Stimulated activated CD4-positive, alpha-beta T cell treated with anti-CD3 and anti-CD28 coated beads, TNF-alpha, amount 100 ng/mL, for 1 hour (primary cell): Measurements from ENCODE around the gene USF3.
"Not testable (repeated sequence)": the region's sequence is repeated elsewhere in the genome, so short reads cannot be mapped to it uniquely, and the experiment has no call there.

Source experiments
- DNase-seq, 3 donors: peaks; one replicate each; pipeline ENCODE4 v3.0.0-alpha.2; 2020; ENCODE audit warnings: low read depth in 3 of 3, low spot score in 1 of 3

USF3 gene

DNA sequence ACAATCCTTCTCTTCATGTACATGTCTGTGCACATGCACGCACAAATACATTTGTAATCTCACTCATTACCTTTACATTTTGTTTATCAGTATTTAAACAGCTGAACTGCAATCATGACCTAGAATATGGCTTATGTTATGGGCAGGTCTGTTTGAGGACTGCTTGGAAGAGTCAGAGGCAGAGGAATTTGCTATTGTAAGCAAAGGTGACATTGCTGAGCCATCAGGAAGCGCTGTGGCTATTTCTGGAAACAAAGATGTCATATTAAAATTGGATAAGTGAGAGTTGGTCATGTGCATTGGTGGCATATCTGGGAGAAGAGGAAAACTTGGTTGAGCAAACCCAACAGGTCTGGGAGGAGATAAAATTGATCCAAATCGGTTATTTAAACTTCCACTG is 41.6 kb downstream of the USF3 start:
- no peak for DNase-seq

DNA sequence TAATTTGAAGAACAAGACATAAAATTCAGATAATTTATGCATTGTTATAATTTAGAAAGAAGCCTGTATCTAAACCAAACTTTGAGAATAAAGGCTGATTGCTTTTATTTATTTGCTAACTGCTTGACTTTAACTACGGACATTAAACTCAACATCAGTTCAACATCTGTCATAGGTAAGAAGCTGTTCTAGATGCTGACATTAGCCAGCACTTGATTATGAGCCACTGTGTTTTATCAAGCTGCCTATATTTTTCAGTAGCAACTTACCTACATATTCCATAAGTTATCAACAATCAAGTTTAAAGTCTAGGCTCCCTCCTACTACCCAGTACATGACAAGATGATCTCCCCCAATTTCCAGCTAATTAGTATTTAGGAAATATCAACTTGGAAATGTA is 42.1 kb downstream of the USF3 start:
- DNase-seq, result no peak

DNA sequence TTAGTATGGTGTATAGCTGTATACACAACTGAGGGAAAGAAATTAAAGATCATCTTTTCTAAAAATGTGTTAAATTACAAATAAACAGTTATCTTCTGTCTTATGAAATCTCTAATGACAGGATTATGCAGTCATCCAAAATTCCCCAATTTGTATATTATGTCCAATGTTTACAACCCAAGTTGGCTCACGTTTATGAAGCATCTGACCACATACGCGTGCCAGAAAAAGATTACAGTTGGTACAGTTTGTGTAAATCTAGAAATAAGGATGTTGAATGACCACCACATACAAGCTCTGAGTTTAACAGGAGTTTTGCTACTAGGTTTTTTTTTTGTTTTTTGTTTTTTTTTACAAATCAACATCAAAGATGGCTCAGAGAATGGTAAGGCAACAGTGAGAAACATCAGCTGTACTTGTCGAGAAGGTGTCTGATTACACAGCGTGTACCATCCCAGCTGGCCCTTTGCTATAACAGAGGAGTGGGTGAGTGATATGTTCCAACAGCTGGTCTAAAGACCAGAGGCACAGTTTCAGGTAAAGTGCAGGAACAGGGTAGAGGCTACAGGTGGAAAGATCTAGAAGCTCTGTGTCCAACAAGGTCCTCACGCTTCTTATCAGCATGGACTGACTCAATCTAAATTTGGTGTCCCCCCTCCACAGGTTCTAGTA is 47.1 kb downstream of the USF3 start:
- no peak for DNase-seq

DNA sequence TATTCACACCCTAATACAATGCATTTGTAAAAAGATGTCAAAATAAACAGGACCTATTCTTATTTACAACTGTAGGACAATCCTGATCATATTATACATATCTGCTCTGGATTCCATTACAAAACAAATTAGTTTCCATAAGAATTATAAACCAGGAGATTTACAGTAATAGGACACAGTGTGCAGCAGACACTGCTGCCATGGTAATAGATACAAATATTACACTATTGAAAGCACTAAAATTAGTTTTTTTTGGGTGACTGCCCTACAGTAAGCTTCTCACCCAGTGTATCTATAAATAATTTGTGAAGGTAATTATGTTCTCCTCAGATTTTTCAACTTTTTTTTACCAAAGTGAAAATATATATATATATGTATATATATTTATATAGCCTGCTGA is 47.9 kb downstream of the USF3 start:
- DNase-seq, result no peak

DNA sequence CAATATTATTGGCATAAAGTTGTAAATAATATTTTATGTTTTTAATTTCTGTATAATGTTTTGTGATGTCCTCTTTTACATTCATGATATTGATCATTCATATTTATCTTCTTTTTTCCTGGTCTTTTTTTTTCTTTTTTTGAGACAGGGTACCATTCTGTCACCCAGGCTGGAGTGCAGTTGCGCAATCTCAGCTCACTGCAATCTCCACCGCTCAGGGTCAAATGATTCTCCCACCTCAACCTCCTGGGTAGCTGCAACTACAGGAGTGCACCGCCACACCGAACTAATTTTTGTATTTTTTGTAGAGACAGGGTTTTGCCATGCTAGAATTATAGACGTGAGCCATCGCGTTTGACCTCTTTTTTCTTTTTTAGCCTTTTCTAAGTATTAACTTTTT is 52.9 kb downstream of the USF3 start:
- DNase-seq, result no peak

DNA sequence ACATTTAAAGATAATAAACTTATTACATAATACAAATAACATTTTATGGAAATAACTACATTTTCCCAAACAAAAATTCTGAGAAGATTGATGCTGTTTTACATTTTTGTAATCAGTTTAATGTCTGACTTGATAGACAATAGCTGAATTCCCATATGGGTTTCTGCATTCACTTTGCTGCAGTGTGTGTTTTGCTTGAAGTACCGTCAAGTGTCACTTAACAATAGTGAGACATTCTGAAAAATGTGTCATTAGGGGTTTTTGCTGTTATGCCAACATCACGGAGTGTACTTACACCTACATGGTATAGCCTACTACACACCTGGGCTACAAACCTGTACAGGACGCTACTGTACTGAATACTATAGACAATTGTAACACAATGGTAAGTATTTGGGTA is 57.5 kb downstream of the USF3 start:
- DNase-seq, result no peak

DNA sequence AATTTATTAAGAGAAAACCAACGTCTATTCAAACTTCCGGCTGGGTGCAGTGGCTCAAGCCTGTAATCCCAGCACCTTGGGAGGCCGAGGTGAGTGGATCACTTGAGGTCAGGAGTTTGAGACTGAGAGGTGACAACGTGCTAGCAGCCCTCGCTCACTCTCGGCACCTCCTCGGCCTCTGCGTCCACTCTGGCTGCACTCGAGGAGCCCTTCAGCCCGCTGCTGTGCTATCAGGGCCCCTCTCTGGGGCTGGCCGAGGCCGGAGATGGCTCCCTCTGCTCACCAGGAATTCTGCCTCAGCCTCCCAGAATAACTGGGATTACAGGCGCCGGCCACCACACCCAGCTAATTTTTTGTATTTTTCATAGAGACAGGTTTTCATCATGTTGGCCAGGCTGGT is 58.7 kb downstream of the USF3 start:
- no peak for DNase-seq

DNA sequence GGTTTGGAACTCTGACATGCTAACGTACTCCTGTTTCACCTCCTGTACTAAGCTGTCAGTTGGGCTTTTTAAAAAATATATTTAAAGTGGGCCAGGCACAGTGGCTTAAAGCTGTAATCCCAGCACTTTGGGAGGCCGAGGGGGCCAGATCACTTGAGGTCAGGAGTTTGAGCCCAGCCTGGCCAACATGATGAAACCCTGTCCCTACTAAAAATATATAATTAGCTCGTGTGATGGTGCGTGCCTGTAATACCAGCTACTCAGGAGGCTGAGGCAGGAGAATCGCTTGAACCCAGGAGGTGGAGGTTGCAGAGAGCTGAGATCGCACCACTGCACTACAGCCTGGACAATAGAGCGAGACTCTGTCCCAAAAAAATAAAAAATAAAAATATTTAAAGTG is 60.4 kb downstream of the USF3 start:
- DNase-seq, result not testable (repeated sequence)

DNA sequence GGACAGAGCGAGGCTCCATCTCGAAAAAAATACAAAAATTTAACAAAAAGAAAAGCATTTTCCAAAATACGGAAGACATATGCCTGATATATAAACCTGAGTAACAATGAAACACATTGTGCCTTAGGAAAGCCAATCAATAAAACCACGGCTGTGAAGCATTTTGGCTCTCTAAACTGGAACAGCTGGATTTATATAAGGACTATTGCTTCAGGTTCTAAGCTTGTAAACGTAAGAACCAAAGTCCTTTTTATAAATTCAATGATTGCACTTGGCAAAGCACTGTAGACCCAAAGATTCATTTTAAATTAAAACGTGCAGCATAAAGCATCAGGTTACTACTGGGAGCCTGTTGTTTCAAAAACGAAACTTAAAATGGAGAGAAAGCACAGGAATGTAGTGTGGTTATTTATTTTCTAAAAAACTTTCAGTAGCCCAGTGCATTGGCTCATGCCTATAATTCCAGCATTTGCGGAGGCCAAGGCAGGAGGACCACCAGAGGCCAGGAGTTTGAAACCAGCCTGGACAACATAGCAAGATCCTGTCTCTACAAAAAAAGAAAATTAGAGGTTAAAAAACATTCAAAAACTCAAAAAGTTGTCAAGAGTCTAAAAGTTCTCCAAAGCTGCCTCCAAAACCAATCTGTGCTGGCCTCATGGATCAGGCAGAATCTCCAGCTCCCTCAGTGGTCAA is 61.5 kb downstream of the USF3 start:
- DNase-seq, result no peak

DNA sequence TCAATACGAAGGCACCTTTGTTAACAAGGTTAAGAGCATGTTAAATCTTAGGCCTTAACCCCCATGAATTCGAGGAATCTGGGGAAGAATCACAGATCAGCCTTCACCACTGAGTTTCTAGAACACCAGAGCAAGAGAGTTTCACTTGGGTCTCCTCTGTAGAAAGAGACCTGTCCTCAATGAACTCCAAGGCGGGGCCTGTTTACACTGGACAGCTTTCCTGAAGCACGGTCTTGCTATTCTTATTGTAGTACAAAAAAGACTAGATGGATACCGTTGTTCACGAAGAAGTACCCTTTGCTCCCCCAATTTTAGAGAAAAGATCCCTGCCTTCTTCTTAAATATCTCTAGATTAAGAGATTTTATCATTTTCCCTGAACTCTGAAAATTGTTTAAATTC is 64.9 kb downstream of the USF3 start:
- DNase-seq, result no peak

DNA sequence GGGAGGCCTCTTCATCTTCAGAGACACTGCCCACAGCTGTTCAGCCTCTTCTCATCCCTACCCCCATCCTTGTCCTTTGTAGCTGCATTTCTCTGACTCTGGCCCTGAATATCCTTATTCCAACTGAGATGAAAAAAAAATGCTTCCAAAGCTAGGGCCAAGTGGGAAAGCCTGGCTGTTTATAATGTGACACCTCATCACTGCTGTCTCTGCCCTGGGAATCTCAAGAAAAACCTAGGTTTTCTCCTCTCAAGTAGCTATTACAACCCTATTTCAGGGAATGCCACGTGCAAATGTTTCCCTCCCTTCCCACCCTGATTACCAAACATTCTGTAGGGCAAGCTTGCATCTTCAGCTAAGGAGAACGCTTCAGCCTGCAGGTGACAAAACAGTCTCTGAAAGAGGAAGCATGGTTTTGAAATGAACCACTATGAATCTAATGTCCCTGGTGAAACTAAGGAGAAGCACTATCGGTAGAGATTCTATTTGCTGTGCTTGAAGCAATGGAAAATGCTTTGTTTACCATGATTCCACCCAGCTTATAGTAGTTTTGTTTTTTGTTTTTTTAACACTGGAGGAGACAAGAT is 65.4 kb downstream of the USF3 start:
- DNase-seq, result no peak

DNA sequence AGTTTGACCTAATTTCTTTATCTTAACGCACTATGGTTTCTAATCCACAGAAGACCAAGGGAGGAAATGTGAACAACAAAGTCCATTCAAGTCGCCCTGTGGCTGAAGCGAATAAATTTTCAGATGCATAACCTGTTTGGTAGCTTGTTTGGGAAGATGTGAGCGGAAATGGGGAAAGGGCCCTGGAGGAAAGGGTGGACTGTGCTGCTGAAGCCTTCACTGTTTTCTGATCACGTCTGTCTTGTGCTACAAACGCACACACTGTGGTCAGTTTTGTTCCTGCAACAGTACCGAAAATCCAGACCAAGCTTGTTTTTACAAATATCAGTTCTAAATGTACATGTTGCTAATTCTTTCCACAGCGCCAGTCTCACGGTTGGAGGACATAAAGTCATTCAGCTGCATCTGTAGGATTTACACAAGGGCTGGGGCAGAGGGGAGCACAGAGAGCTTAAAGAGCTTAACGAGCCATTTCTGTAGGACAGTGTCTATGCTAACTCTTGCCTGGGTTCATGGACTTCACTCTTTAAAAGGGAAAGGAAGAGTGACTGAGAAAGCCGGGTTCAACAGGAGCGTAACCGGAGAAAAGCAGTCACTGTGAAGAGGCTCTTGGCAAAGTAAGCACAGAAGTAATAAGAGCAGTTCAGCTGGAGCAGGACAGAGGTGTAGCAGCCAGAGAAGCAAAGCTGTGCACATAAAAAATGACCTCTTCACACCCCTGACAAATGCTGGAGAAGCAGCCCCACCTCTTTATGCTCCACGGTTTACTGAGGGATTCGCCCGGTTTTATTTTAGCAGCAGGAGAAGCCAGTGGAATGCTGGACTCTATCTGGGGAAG is 66.6 kb downstream of the USF3 start:
- no peak for DNase-seq

DNA sequence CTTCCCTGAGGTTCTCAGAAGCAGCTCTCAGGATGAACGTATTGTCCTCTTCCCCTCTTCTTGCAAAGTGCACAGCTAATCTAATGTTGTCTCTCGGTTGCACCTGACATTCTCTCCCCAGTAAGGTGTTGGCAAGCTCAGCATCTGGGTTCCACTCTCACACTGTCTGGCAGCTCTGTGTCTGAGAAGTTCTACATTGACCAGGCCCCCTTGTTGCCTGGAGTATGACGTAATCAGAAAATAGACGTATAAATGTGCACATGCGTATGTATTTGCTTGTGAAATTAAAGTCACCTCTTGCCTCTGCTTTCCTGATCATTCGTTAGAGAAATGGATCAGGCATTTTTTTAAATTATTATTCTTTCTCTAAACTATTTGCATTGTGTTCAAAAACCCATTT is 67.7 kb downstream of the USF3 start:
- DNase-seq, result no peak

DNA sequence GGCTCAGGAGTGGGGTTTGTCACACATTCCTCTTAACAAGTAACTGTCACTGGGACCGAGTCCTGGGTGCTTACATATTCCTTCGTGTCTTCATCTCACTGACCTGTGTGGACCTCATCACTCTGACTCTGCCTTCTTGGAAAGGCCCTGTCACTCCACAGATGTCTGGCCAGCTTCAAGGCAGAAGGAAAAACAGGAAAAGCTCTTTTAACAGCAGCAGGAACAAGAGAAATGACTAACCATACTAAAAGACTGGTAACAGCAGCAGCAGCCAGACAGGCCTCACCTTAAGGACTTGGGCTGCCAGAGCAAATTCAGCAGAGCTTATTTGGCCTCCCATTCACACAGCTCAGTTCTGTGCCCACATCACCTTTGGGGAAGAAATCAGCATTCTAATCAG is 68.1 kb downstream of the USF3 start:
- no peak for DNase-seq

DNA sequence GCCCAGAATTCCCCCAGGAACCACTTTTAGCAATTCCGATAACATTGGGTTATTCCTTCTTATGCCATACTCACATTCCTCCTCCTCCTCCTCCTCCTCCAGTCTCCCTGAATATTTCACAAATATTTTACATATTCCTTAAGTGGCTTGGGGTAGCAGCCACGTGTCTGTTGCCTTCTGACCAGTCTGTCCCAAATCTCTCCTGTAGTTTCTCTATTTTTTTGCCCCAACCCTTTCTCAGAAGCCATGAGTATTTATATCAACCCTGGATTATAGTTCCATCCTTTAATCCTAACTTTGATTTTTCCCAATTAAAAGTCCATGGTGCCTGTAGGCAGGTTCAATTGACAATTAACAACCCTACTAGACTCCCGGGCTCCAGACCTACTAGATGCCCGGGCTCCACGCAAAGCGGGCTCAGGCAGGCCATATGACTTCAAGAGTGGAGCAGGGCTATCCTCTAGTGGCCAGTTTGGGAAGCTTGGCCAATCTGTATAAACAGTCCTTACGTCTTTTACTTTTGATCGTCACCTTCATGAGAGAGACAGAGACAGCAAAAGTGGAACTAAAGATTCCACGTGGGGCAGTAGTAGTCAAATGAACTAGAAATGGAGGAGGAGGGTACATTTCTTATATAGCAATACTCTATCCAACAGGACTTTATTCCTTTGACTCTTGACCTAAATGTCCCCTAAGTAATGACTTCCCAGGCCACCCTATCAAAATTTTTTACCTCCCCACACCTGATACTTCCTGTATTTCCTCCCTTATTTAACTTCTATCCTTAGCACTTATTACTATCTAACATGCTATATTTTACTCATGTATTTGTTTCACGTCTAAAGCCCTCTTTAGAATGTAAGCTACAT is 69.7 kb downstream of the USF3 start:
- DNase-seq, result no peak

DNA sequence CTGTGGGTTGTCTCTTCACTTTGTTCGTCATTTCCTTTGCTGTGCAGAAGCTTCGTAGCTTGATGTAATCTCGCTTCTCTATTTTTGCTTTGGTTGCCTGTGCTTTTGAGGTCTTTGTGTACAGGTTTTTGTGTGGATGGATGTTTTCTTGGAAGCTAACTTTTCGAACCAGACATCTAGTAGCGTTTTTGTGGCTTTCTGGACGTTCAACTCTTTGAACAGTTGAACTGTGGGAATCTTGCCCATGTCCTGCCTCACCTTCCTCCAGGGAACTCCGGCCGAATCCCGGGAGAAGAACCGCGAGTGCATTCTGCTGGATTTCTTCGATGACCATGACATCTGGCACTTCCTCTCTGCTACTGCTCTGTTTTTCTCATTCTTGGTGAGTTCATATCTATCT is 70.6 kb downstream of the USF3 start:
- no peak for DNase-seq

DNA sequence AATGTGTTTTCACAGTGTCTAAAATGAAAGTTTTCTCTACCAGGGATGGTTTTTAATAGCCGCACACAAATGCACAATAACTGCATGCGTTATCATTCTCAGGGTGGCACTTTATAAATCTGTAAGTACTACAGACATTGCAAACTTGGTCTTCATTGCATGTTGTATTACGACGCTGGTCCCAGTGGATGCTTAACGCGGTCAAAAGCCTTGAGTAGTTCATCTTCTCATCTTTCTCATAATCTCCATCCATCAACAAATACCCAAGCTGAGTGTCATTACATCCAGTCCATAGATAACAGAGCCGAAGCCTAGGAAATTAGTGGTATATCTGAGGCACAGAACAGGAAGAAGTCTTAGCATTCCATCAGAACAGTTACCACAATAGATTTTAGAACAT is 72.6 kb downstream of the USF3 start:
- no peak for DNase-seq

DNA sequence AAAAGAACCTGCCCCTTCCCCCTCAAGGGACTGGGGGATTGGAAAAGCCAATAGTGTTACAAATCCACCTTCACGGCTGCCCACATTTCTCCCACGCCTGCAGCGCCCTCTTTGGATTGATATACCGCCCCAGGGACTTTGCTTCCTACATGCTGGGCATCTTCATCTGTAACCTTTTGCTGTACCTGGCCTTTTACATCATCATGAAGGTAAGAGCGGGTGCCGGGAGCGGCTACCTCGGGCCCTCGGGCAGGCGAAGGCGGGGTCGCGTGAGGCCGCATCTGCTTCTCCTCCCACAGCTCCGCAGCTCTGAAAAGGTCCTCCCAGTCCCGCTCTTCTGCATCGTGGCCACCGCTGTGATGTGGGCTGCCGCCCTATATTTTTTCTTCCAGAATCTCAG is 73.1 kb downstream of the USF3 start:
- no peak for DNase-seq

DNA sequence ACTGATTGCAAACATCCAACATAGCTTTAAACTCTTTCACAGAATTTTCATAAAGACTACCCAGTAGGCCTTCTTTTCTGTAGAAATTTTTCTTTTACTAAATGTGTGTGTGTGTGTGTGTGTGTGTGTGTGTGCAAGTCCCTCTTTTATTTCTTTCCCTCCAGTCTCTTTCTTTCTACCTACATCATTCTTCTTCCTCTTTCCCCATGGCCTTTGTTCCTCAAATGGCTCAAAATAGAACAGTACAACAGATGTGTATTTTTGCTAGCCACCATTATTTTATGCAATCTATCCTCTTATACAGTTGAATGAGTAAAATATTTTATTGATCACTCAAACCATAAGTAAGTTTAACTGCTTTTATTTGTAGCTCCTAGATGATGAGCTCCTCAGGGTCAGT is 76.4 kb downstream of the USF3 start:
- DNase-seq, result no peak

DNA sequence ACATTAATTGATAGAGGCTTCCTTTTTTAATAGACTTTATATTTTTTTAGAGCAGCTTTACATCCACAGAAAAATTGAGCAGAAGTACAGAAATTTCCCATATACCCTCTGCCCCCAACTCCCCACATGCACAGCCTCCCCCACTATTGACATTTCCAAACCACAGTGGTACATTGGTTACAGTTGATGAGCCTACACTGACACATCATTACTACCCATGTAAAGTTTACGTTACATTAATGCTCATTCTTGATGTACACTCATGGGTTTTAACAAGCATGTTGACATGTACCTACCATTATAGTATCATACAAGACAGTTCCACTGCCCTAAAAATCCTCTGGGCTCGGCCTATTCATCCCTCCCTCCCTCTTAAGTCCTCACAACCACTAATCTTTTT is 78.7 kb downstream of the USF3 start:
- DNase-seq, result no peak

DNA sequence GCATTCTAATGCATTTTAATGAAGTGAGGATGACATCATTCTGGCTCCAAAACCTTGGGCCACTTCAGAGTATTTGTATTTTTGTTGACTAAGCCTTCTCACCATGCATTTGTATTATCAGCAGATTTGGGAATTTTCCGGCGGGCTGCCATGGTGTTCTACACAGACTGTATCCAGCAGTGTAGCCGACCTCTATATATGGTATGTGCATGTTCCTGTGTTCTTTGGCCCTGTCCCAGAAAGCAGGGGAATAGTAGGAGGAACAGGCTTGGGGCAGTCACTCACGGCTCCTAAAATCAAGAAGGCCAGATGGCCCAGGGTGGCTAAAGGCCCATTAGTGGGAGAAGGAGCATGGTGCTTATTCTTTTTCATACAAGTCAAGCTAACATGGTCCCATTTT is 80.5 kb downstream of the USF3 start:
- no peak for DNase-seq
